Measurements from ENCODE around the gene DCAF15.
A peak's percentile ranks its signal among the peaks of the same experiment; 100 is the strongest.
"Not testable (repeated sequence)": the region's sequence is repeated elsewhere in the genome, so short reads cannot be mapped to it uniquely, and the experiment has no call there.

DCAF15 gene

DNA sequence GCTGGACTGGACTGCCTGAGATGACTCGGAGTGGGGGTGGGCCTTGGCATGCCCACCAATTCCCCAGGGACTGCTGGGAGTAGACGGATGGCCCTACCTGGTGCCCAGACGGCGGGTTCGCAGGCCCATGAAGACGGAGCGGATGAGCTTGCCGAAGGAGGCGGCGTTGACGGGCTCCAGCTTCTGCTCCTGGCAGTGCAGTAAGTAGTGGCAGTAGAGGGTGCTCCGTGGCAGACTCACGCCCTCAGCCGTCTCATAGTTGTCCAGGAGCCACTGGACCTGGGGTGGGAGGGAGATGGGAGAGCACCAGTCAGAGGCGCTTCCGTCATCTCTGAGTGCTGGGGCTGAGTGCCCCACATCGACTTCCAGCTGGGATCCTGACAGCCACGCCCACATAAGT lies 17.6 kb downstream of the DCAF15 start:
- WGBS: 91% methylated on average over 18 of the region's 18 CpGs
- H3K9me3 ChIP-seq (ENCODE audit: insufficient read depth, low read depth, low read length): no peaks in the 10 kb centered on the region
- peaks cover 4% of the 10 kb centered on the region; the same call in 1 of the 2 replicates for H3K4me1 ChIP-seq (ENCODE audit: insufficient read depth, low read length)
- H3K4me3 ChIP-seq (ENCODE audit: low read length): no peak overlapping the region
- H3K27me3 ChIP-seq (ENCODE audit: insufficient read depth, low read length): no peaks in the 10 kb centered on the region
- no peak overlapping the region for H3K9ac ChIP-seq (ENCODE audit: low read depth, low read length)
- peaks cover 53% of the 10 kb centered on the region for H3K36me3 ChIP-seq (ENCODE audit: insufficient read depth, low read length)
- H3K27ac ChIP-seq (ENCODE audit: low read depth, low read length): no peak overlapping the region

DNA sequence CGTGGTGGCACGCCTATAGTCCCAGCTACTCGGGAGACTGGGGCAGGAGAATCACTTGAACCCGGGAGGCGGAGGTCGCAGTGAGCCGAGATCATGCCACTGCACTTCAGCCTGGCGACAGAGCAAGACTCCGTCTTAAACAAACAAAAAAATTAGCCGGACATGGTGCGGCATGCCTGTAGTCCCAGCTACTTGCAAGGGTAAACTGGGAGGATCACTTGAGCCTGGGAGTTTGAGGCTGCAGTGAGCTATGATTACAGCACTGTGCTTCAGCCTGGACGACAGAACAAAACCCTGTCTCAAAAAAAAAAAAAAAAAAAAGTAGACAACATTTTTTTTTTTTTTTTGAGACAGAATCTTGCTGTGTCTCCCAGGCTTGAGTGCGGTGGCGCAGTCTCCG lies 19.6 kb downstream of the DCAF15 start:
- not testable (repeated sequence) for H3K27ac ChIP-seq (ENCODE audit: low read depth, low read length); H3K9me3 ChIP-seq (ENCODE audit: insufficient read depth, low read depth, low read length); H3K4me3 ChIP-seq (ENCODE audit: low read length); H3K27me3 ChIP-seq (ENCODE audit: insufficient read depth, low read length); H3K9ac ChIP-seq (ENCODE audit: low read depth, low read length); H3K4me1 ChIP-seq (ENCODE audit: insufficient read depth, low read length)
- H3K36me3 ChIP-seq (ENCODE audit: insufficient read depth, low read length): peaks cover 49% of the 10 kb centered on the region
- WGBS: 96% methylated on average over 15 of the region's 15 CpGs

DNA sequence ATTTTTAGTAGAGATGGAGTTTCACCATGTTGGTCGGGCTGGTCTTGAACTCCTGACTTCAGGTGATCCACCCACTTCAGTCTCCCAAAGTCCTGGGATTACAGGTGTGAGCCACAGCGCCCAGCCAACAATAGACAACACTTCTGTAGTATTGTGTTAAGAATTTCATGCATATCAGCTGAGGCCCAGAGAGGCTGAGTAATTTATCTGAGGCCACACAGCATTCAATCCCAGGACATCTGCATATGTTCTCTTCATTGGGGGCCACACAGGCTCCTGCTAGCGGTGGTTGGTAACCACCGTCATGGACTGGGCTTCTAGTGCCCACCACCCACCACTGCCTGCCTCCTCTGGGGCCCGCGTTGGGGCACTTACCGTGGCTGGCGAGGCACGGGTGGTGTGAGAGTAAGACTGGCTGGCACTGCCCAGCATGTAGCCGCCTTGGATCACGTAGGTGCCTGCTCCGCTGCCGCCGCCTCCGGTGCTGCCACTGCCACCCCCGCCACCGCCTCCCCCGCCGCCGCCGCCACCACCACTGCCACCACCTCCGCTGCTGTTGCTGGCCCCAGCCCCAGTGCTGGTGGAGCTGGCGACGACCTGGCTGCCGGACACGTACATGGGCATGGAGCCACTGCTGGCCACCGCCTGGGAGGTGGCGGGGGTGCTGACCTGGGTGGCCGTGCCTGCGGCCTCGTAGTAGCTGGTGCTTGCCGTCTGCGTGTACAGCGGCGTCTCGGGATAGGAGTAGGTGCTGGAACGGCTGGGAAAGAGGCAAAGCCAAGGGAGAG lies 20.3 kb downstream of the DCAF15 start:
- H3K27me3 ChIP-seq (ENCODE audit: insufficient read depth, low read length): no peaks in the 10 kb centered on the region
- WGBS: 95% methylated on average over 37 of the region's 37 CpGs
- peaks cover 42% of the 10 kb centered on the region for H3K36me3 ChIP-seq (ENCODE audit: insufficient read depth, low read length)
- no peaks in the 10 kb centered on the region for H3K9me3 ChIP-seq (ENCODE audit: insufficient read depth, low read depth, low read length)
- peaks cover 4% of the 10 kb centered on the region; the same call in 1 of the 2 replicates for H3K4me1 ChIP-seq (ENCODE audit: insufficient read depth, low read length)
- no peak overlapping the region for H3K9ac ChIP-seq (ENCODE audit: low read depth, low read length)
- no peak overlapping the region for H3K4me3 ChIP-seq (ENCODE audit: low read length)
- no peak overlapping the region for H3K27ac ChIP-seq (ENCODE audit: low read depth, low read length)

DNA sequence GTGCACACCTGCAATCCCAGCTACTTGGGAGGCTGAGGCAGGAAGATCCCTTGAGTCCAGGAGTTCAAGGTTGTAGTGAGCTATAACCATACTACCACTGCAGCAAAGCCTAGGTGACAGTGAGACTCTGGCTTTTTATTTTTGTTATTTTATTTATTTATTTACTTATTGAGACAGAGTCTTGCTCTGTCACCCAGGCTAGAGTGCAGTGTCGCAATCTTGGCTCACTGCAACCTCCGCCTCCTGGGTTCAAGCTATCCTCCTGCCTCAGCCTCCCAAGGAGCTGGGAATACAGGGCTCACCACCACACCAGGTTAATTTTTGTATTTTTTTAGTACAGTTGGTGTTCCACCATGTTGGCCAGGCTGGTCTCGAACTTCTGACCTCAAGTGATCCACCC lies 21.2 kb downstream of the DCAF15 start:
- not testable (repeated sequence) for H3K27me3 ChIP-seq (ENCODE audit: insufficient read depth, low read length); H3K4me3 ChIP-seq (ENCODE audit: low read length); H3K9ac ChIP-seq (ENCODE audit: low read depth, low read length); H3K4me1 ChIP-seq (ENCODE audit: insufficient read depth, low read length); H3K27ac ChIP-seq (ENCODE audit: low read depth, low read length); H3K9me3 ChIP-seq (ENCODE audit: insufficient read depth, low read depth, low read length)
- WGBS: 94% methylated on average over 3 of the region's 3 CpGs
- peaks cover 33% of the 10 kb centered on the region for H3K36me3 ChIP-seq (ENCODE audit: insufficient read depth, low read length)

DNA sequence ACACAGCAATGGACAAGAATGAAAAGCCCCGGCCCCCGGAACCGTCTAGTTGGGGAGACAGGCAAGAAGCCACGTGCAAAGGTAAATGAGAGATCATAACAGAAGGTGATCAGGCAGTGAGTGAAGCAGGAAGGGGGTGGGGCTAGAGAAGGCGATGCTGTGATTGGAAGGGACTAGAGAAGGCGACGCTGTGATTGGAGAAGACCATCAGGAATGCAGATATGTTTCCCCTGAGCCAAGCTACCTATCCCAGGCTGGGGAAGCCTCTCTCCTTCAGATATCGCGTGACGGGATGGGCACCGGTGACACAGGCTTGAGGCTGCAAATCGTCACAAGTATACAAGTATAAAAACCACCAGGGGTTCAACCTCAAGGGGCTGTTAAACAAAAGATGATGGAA lies 21.8 kb downstream of the DCAF15 start:
- H3K4me3 ChIP-seq (ENCODE audit: low read length): no peak overlapping the region
- H3K9ac ChIP-seq (ENCODE audit: low read depth, low read length): no peak overlapping the region
- H3K9me3 ChIP-seq (ENCODE audit: insufficient read depth, low read depth, low read length): no peaks in the 10 kb centered on the region
- H3K36me3 ChIP-seq (ENCODE audit: insufficient read depth, low read length): peaks cover 30% of the 10 kb centered on the region
- no peaks in the 10 kb centered on the region for H3K27me3 ChIP-seq (ENCODE audit: insufficient read depth, low read length)
- H3K4me1 ChIP-seq (ENCODE audit: insufficient read depth, low read length): peaks cover 10% of the 10 kb centered on the region; the same call in 1 of the 2 replicates
- peak overlapping the region; percentile 50; the same call in 1 of the 2 replicates for H3K27ac ChIP-seq (ENCODE audit: low read depth, low read length)
- 47% methylated on average over 12 of the region's 12 CpGs for WGBS

DNA sequence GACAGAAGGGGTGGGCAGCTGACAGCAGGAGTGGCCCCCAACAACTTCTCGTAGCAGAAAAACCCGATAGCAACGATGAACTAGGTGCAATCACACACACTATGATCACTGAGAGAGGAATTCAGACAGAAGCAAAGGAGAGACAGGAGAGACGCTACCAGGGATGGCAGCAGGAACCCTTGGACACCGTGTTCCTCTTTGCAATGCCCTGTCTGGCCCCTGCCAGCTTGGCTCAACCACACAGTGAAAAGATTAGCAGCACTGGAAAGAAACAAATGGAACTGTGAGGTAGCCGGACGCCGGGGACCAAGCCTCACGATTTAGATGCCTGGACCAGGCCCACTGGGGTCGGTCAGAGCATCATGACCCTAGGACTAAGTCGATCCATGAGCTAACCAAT lies 23.6 kb downstream of the DCAF15 start:
- Histone ChIP-seq H3K4me3 (ENCODE audit: low read length) (no peak overlapping the region), H3K27ac (ENCODE audit: low read depth, low read length) (no peak overlapping the region), H3K4me1 (ENCODE audit: insufficient read depth, low read length) (peaks cover 15% of the 10 kb centered on the region; the same call in 1 of the 2 replicates), H3K9ac (ENCODE audit: low read depth, low read length) (no peak overlapping the region), H3K36me3 (ENCODE audit: insufficient read depth, low read length) (peaks cover 20% of the 10 kb centered on the region; the same call in 1 of the 2 replicates), H3K9me3 (ENCODE audit: insufficient read depth, low read depth, low read length) (no peaks in the 10 kb centered on the region), H3K27me3 (ENCODE audit: insufficient read depth, low read length) (no peaks in the 10 kb centered on the region)
- 95% methylated on average over 11 of the region's 11 CpGs for WGBS

DNA sequence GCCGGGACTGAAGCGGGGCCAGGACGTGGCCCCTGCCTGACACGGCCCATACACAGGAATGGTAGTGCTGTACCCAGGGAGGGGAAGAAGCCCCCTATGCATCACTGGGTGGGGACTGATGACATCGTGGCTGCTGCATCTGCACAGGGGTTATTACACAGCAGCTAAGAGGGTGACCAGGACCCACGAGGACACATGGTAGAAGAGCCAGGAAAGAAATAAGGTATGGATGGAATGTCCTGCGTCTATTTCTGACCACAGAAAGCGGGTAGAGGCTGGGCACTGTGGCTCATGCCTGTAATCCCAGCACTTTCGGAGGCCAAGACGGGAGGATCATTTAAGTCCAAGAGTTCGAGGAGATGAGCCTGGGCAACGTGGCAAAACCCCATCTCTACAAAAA lies 24.1 kb downstream of the DCAF15 start:
- WGBS: 95% methylated on average over 12 of the region's 12 CpGs
- H3K9me3 ChIP-seq (ENCODE audit: insufficient read depth, low read depth, low read length): no peaks in the 10 kb centered on the region

DNA sequence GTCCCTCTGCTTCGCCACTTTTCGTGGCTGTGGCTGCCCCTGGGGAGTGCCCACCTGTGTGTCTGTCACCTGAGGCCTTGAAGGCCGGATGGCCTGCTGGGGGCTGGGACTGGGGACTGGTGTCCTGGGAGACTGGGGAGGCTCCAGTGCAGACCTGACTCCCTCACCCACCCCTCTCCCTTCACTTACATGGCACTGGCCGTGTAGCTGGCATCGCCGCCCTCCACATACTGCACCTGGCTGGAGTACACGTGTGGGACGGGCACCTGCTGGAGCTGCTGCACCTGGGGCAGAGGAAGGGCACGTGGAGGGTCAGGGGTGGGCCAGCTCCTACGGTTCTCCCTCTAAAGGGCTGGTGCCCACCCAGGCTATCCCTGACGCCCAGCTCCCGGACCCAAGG lies 25.5 kb downstream of the DCAF15 start:
- Histone ChIP-seq H3K4me1 (ENCODE audit: insufficient read depth, low read length) (peaks cover 15% of the 10 kb centered on the region; the same call in 1 of the 2 replicates), H3K36me3 (ENCODE audit: insufficient read depth, low read length) (0 out of 2 replicates have a peak, but pooled peaks cover 15% of the 10 kb centered on the region), H3K9me3 (ENCODE audit: insufficient read depth, low read depth, low read length) (no peaks in the 10 kb centered on the region), H3K27ac (ENCODE audit: low read depth, low read length) (peak overlapping the region; percentile 67), H3K4me3 (ENCODE audit: low read length) (peak overlapping the region; percentile 29; the same call in 1 of the 2 replicates), H3K27me3 (ENCODE audit: insufficient read depth, low read length) (no peaks in the 10 kb centered on the region), H3K9ac (ENCODE audit: low read depth, low read length) (no peak overlapping the region)
- 89% methylated on average over 12 of the region's 12 CpGs for WGBS

More for the DNA sequence above, 24.1 kb downstream of the DCAF15 start:
- peaks cover 15% of the 10 kb centered on the region; the same call in 1 of the 2 replicates for H3K4me1 ChIP-seq (ENCODE audit: insufficient read depth, low read length)
- H3K4me3 ChIP-seq (ENCODE audit: low read length): no peak overlapping the region
- H3K27me3 ChIP-seq (ENCODE audit: insufficient read depth, low read length): no peaks in the 10 kb centered on the region
- H3K9ac ChIP-seq (ENCODE audit: low read depth, low read length): no peak overlapping the region
- peaks cover 20% of the 10 kb centered on the region; the same call in 1 of the 2 replicates for H3K36me3 ChIP-seq (ENCODE audit: insufficient read depth, low read length)
- H3K27ac ChIP-seq (ENCODE audit: low read depth, low read length): no peak overlapping the region

DNA sequence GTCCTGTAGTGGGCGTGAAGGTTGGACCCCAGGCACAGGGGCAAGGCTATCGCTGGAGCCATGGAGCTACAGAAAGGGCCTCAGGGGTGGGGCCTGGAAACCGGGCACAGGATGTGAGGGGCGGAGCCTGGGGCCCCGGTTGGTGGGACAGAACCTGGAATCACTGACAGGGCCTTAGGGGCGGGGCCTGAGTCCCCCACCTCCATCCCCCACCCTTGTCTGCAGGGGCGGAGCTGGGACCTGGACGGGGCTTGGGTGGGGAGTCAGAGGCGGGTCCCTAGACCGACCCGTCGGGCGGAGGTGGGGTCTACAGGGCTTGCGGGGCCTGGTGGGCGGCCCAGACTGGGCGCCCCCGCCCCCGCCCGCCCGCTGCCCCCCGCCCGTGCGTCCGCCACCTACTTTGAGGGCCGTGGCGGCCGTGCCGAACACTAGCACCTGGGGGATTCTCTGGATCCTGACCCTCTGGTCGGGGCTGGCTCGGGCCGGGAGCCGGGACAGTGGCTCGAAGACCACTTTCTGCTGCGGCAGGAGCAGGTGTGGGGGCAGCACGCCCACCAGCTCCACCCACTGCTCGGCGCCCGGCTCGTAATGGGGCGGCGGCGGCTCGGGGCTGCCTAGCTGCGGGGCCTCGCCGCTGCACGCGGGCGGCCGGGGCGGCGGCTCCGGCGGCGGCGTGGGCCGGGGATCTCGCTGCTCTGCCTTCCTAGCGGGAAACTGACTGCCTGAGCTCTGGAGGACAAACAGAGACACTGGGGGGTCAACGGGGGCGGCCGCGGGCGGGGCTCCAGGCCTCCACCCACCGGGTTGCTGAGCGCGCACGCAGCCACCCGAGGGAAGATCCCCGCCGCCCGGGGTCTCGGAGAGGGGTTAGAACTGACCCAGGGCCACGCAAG lies 26.3 kb downstream of the DCAF15 start:
- Histone ChIP-seq H3K4me1 (ENCODE audit: insufficient read depth, low read length) (peaks cover 15% of the 10 kb centered on the region; the same call in 1 of the 2 replicates), H3K4me3 (ENCODE audit: low read length) (peak overlapping the region; percentile 56), H3K9ac (ENCODE audit: low read depth, low read length) (peak overlapping the region; percentile 70), H3K9me3 (ENCODE audit: insufficient read depth, low read depth, low read length) (no peaks in the 10 kb centered on the region), H3K36me3 (ENCODE audit: insufficient read depth, low read length) (0 out of 2 replicates have a peak, but pooled peaks cover 12% of the 10 kb centered on the region), H3K27ac (ENCODE audit: low read depth, low read length) (peak overlapping the region; percentile 80), H3K27me3 (ENCODE audit: insufficient read depth, low read length) (no peaks in the 10 kb centered on the region)
- WGBS: 2% methylated on average over 73 of the region's 74 CpGs

DNA sequence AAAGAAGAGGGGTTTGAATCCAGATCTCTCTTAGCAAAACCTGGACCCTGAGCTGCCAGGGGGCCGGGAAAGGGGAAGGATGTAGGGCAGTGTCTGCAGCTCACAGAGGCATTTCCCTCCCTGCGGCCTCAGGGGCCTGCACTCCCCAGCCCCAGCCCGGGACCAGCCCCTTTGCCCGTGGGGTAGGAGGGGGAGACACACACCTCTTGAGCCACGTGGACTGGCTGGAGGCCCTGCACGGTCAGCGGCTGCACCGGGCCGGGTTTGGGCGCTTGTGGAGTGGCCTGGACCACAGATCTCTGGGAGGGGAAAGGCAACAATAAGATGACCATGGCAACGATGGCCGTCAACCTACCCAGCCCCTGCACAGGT lies 26.9 kb downstream of the DCAF15 start:
- peak overlapping the region; percentile 80 for H3K27ac ChIP-seq (ENCODE audit: low read depth, low read length)
- H3K36me3 ChIP-seq (ENCODE audit: insufficient read depth, low read length): 0 out of 2 replicates have a peak, but pooled peaks cover 12% of the 10 kb centered on the region
- H3K4me3 ChIP-seq (ENCODE audit: low read length): peak overlapping the region; percentile 56
- no peaks in the 10 kb centered on the region for H3K9me3 ChIP-seq (ENCODE audit: insufficient read depth, low read depth, low read length)
- WGBS: 34% methylated on average over 12 of the region's 12 CpGs
- no peaks in the 10 kb centered on the region for H3K27me3 ChIP-seq (ENCODE audit: insufficient read depth, low read length)
- H3K4me1 ChIP-seq (ENCODE audit: insufficient read depth, low read length): peaks cover 16% of the 10 kb centered on the region; the same call in 1 of the 2 replicates
- peak overlapping the region; percentile 70 for H3K9ac ChIP-seq (ENCODE audit: low read depth, low read length)

DNA sequence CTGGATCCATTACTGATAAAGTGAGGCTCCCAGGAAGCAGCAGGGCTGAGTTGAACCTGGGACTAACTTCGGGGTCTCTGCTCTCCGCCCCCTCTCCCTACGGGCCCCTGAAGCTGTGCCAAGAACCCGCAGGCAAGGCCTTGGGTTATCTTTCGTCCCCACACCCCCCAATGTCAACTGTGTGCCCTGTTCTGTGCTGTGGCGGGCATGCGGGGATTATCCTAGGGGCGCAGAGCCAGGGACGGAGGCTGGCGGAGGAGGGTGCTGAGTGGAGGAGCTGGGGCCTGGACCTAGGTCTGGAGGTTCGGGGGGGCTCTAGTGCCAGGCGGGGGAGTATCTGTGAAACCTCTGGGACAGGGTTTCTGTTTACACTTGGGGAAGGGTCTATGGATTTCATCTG lies 27.4 kb downstream of the DCAF15 start:
- Histone ChIP-seq H3K27me3 (ENCODE audit: insufficient read depth, low read length) (no peaks in the 10 kb centered on the region), H3K4me1 (ENCODE audit: insufficient read depth, low read length) (peaks cover 16% of the 10 kb centered on the region; the same call in 1 of the 2 replicates), H3K4me3 (ENCODE audit: low read length) (peak overlapping the region; percentile 56), H3K27ac (ENCODE audit: low read depth, low read length) (no peak overlapping the region), H3K36me3 (ENCODE audit: insufficient read depth, low read length) (0 out of 2 replicates have a peak, but pooled peaks cover 12% of the 10 kb centered on the region), H3K9me3 (ENCODE audit: insufficient read depth, low read depth, low read length) (no peaks in the 10 kb centered on the region), H3K9ac (ENCODE audit: low read depth, low read length) (no peak overlapping the region)
- 92% methylated on average over 11 of the region's 12 CpGs for WGBS
